ENCODE results near the gene THAP9. TPM values are rescaled to one million over a fixed set of nuclear protein-coding genes. Genes with fewer than 3 reads are reported as not detected.

THAP9 gene
- total RNA-seq, 1 experiment from 2014 or later: 3.3 TPM

GRCh38 chr4:82954212-82954611 lies 53.7 kb downstream of the THAP9 start:
- no peak for DNase-seq (ENCODE audit: low spot score)

DNA sequence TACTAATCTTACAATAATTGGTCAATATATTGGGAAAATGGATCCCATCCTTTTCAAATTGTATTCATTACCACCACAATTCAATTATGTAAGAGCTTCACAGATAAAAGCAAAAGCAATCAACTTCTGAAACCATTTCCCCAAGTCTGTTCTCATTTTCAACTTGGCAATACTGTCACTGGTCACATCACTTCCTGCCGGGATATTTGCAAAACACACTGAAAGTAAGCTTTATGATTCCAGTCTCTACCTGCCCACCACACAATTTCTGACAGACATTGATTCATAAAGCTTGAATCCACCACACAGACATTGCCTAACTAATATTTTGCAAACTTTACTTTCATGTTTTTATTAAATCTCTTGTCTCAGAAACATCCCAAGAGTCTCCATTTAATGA lies 56.5 kb downstream of the THAP9 start:
- DNase-seq (ENCODE audit: low spot score): no peak

GRCh38 chr4:82965763-82966162 lies 65.2 kb downstream of the THAP9 start:
- DNase-seq (ENCODE audit: low spot score): no peak

DNA sequence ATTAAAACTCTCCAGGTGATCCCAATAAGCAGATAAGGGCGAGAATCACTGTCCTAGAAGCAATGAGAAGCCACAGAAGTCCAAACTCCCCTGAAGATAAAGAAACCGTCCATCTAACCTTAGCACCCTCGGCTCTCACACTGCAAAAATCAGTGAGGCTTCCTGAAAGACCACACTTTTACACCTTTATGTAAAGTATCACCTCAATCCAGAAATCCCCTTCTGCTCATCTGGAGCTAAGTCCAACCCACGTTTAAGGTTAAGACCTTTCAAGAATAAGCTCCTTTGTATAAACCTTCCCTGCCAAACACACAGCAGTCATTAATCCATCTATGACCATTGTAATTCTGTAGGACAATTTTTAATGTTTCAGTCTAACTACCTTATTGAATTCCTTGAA lies 68.4 kb downstream of the THAP9 start:
- no peak for DNase-seq (ENCODE audit: low spot score)

DNA sequence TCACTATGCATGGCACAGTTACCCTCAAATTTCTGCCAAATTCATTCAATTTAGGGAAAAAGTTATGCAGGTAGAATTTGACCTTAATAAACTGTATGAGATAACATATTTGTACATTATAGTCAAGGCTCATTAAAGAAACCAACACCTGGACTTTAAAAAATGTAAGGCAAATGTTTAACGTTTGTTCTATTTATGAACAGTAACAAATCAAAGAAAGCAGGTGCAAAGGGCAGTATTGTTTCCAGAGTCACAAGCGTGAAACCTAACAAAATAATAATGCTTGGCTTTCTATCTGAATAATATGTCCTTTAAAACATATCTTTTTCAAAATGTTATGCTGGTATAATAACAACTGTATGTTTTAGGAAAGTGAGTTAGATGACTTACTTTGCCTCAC lies 68.9 kb downstream of the THAP9 start:
- no peak for DNase-seq (ENCODE audit: low spot score)

Other genes starting within 250 kb of the THAP9 start
- gene SCD5, start 101.9 kb upstream of the THAP9 start, total RNA-seq (2014; rRNA removed; shearing (Covaris generic)): 13.8 and 14.5 TPM in 2 replicates
- gene SEC31A, start 9.6 kb upstream of the THAP9 start, total RNA-seq (2014; rRNA removed; shearing (Covaris generic)): 132 and 136 TPM in 2 replicates
- gene LIN54, start 110.1 kb downstream of the THAP9 start, total RNA-seq (2014; rRNA removed; shearing (Covaris generic)): 13.9 and 15.4 TPM in 2 replicates
- 99.9 and 103 TPM in 2 replicates for gene COPS4, start 134.4 kb downstream of the THAP9 start, total RNA-seq (2014; rRNA removed; shearing (Covaris generic))
- gene PLAC8, start 214.0 kb downstream of the THAP9 start, total RNA-seq (2014; rRNA removed; shearing (Covaris generic)): 17.0 and 18.2 TPM in 2 replicates